Neural progenitor cell (in vitro differentiated cells): ENCODE results near the gene GAGE13. TPM values are rescaled to one million over a fixed set of nuclear protein-coding genes. Genes with fewer than 3 reads are reported as not detected.
"Not testable (repeated sequence)": the region's sequence is repeated elsewhere in the genome, so short reads cannot be mapped to it uniquely, and the experiment has no call there.

Experiments
- DNase-seq: peaks from one replicate; pipeline ENCODE4 v3.0.0-alpha.2; 2016; ENCODE audit warnings: low spot score
- H2AFZ ChIP-seq: fragments of 200-600 bp; sonication (generic); replicated peaks from 2 replicates; pipeline ENCODE4 v1.6.1; 2016; ENCODE audit warnings: antibody characterized with exemption
- H3F3A ChIP-seq: fragments of 200-600 bp; sonication (generic); 2 replicates; pipeline ENCODE4 v1.6.1; 2016; ENCODE audit warnings: antibody characterized with exemption, low read depth
- H3K27ac ChIP-seq: fragments of 200-600 bp; sonication (generic); 2 replicates; pipeline ENCODE4 v1.5.1; 2016; ENCODE audit warnings: mild to moderate bottlenecking
- H3K27me3 ChIP-seq: fragments of 200-600 bp; sonication (generic); 2 replicates; pipeline ENCODE4 v1.6.1; 2016; ENCODE audit warnings: mild to moderate bottlenecking, moderate library complexity
- H3K36me3 ChIP-seq: fragments of 200-600 bp; sonication (generic); 2 replicates; pipeline ENCODE4 v1.5.1; 2016
- H3K4me1 ChIP-seq: fragments of 200-600 bp; sonication (generic); 2 replicates; pipeline ENCODE4 v1.6.1; 2016; ENCODE audit warnings: mixed run types
- H3K4me2 ChIP-seq: fragments of 200-600 bp; sonication (generic); 2 replicates; pipeline ENCODE4 v1.6.1; 2016
- H3K4me3 ChIP-seq: fragments of 200-600 bp; sonication (generic); 2 replicates; pipeline ENCODE4 v1.5.1; 2016
- H3K79me2 ChIP-seq: fragments of 200-600 bp; sonication (generic); 2 replicates; pipeline ENCODE4 v1.6.1; 2016; ENCODE audit warnings: low read depth
- H3K9ac ChIP-seq: fragments of 200-600 bp; sonication (generic); 2 replicates; pipeline ENCODE4 v1.6.1; 2016
- H3K9me3 ChIP-seq: fragments of 200-600 bp; sonication (generic); 2 replicates; pipeline ENCODE4 v1.5.1; 2016; ENCODE audit warnings: low read depth
- H4K20me1 ChIP-seq: fragments of 200-600 bp; sonication (generic); 2 replicates; pipeline ENCODE4 v1.6.1; 2016; ENCODE audit warnings: low read depth
- H3K27ac Mint-ChIP-seq: 3 replicates; pipeline ENCODE4 v1.8.0; 2021; ENCODE audit warnings: mixed read lengths
- H3K27me3 Mint-ChIP-seq: 2 replicates; pipeline ENCODE4 v1.8.0; 2022; ENCODE audit warnings: low read depth, mild to moderate bottlenecking, inconsistent platforms, moderate library complexity, mixed read lengths; ENCODE audit not compliant: insufficient read depth
- H3K36me3 Mint-ChIP-seq: 3 replicates; pipeline ENCODE4 v1.8.0; 2021; ENCODE audit warnings: mixed read lengths
- H3K4me1 Mint-ChIP-seq: 3 replicates; pipeline ENCODE4 v1.8.0; 2021; ENCODE audit warnings: mixed read lengths
- H3K4me3 Mint-ChIP-seq: 3 replicates; pipeline ENCODE4 v1.8.0; 2021; ENCODE audit warnings: mild to moderate bottlenecking, moderate library complexity, mixed read lengths
- H3K9me3 Mint-ChIP-seq: 3 replicates; pipeline ENCODE4 v1.8.0; 2020; ENCODE audit warnings: mixed read lengths
- EZH2 ChIP-seq: fragments of 200-600 bp; sonication (generic); IDR thresholded peaks from 2 replicates; pipeline ENCODE4 v1.6.1; 2017; ENCODE audit warnings: antibody characterized with exemption, mild to moderate bottlenecking, moderate library complexity
- EZH2phosphoT487 ChIP-seq: fragments of 200-600 bp; sonication (generic); IDR thresholded peaks from 2 replicates; pipeline ENCODE4 v1.6.1; 2017; ENCODE audit warnings: antibody characterized with exemption
- total RNA-seq: library from RNA; depleted of rRNA; stranded (reverse); fragments of >200 nt; gene quantifications from 2 replicates; pipeline ENCODE4 v1.2.3, GENCODE V29; 2015; ENCODE audit warnings: low replicate concordance
- TF ChIP-seq, protein P1 (sequence below): fragments of 200-600 bp; sonication (generic); IDR thresholded peaks from 2 replicates; pipeline ENCODE4 v1.5.1; 2017; ENCODE audit warnings: antibody characterized with exemption, mild to moderate bottlenecking

GAGE13 gene
- total RNA-seq, 1 donor from 2014 or later: not detected

DNA sequence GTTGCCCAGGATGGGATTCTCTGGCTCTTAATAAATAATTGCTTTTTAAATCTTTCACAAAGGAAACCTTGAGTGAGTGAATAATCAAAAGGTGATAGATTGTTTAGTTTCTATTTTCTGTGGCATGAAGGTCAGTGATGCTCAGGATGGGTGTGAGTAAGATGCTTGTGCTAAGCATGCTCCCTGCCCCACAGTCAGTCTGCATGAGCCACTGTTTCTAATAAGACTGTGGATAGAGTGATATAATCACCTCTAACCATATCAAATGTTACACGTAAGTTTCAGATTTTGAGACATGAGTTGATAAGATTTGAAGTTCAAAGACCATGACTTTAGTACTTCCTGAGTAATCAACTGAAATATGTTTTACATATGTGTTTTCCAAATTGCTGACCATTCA is 30.7 kb upstream of the GAGE13 start:
- Mint-ChIP-seq H3K4me1 (no peaks in the 10 kb centered on the region), H3K9me3 (peaks cover 12% of the 10 kb centered on the region), H3K36me3 (no peaks in the 10 kb centered on the region), H3K4me3 (no peak overlapping the region), H3K27ac (no peak overlapping the region), H3K27me3 (peaks cover 5% of the 10 kb centered on the region)
- no peaks in the 10 kb centered on the region for H4K20me1 ChIP-seq
- H3K79me2 ChIP-seq: no peaks in the 10 kb centered on the region
- H3K4me1 ChIP-seq: no peaks in the 10 kb centered on the region
- H3K9ac ChIP-seq: no peak overlapping the region
- H2AFZ ChIP-seq: no peak overlapping the region
- no peaks in the 10 kb centered on the region for H3K36me3 ChIP-seq
- no peaks in the 10 kb centered on the region for H3K9me3 ChIP-seq
- no peak for TF ChIP-seq EZH2phosphoT487
- no peak for TF ChIP-seq EZH2
- TF ChIP-seq, protein P1, sequence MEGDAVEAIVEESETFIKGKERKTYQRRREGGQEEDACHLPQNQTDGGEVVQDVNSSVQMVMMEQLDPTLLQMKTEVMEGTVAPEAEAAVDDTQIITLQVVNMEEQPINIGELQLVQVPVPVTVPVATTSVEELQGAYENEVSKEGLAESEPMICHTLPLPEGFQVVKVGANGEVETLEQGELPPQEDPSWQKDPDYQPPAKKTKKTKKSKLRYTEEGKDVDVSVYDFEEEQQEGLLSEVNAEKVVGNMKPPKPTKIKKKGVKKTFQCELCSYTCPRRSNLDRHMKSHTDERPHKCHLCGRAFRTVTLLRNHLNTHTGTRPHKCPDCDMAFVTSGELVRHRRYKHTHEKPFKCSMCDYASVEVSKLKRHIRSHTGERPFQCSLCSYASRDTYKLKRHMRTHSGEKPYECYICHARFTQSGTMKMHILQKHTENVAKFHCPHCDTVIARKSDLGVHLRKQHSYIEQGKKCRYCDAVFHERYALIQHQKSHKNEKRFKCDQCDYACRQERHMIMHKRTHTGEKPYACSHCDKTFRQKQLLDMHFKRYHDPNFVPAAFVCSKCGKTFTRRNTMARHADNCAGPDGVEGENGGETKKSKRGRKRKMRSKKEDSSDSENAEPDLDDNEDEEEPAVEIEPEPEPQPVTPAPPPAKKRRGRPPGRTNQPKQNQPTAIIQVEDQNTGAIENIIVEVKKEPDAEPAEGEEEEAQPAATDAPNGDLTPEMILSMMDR: no peak
- H3K27me3 ChIP-seq: no peaks in the 10 kb centered on the region
- no peak for DNase-seq
- no peak overlapping the region for H3K4me2 ChIP-seq
- no peak overlapping the region for H3K4me3 ChIP-seq
- H3K27ac ChIP-seq: no peak overlapping the region
- no peaks in the 10 kb centered on the region for H3F3A ChIP-seq

DNA sequence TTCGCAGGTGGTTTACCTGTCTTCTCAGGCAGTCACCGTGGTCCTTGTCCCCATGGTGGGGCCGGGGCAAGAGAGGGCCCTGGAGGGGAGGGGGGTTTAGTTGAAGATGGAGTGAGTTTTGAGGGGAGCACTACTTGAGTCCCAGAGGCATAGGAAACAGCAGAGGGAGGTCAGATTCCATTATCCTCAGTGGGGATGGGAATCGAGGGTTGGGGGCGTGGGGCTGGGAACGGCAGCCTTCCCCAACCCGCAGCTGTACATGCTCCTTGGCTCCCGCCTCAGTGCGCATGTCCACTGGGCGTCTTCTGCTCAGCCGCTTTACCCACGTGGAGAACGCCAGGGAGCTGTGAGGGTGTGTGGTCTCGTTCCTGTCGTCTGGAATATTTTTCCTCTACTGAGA is 28.0 kb upstream of the GAGE13 start, which contains the start of gene GAGE10:
Gene GAGE10 (plus strand): TSS at position 301 of the 400 bp plus-strand sequence. CDS start 1,214 bp downstream, outside the sequence.
- Histone ChIP-seq H3K27ac (no peak within 1 kb of the TSS), H3F3A (no peaks in the 10 kb centered on the region), H3K4me2 (no peak within 1 kb of the TSS), H3K4me3 (no peak within 1 kb of the TSS), H3K27me3 (no peaks in the 10 kb centered on the region), H2AFZ (no peak within 1 kb of the TSS), H3K79me2 (no peaks in the 10 kb centered on the region), H3K9me3 (no peaks in the 10 kb centered on the region), H4K20me1 (no peaks in the 10 kb centered on the region), H3K4me1 (no peaks in the 10 kb centered on the region), H3K9ac (no peak within 1 kb of the TSS), H3K36me3 (no peaks in the 10 kb centered on the region)
- H3K9me3 Mint-ChIP-seq: peaks cover 9% of the 10 kb centered on the region
- no peak within 1 kb of the TSS for H3K4me3 Mint-ChIP-seq
- no peaks in the 10 kb centered on the region for H3K36me3 Mint-ChIP-seq
- no peaks in the 10 kb centered on the region for H3K4me1 Mint-ChIP-seq
- peaks cover 5% of the 10 kb centered on the region for H3K27me3 Mint-ChIP-seq
- no peak within 1 kb of the TSS for H3K27ac Mint-ChIP-seq
- DNase-seq: no peak
- TF ChIP-seq, protein P1: no peak
- TF ChIP-seq EZH2 (no peak), EZH2phosphoT487 (no peak)

DNA sequence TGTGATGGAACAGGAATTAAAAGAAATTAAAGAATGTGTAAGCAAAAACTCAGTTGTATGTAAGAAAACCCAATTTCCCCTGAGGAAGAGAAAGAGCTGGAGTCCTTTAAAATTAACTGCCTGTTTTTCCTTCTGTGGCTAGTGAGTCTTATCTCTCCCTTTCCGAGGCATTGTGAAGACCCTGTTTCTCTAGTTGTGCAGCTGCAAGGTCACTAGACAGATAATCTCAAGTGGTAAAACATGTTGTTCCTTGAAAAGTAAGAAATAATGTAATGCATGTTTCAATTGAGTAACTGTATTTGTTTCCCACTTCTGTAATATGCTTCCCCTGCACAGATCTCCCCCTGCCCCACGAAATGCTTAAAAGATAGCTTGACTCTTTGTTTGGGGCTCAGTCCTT is 23.6 kb upstream of the GAGE13 start:
- peaks cover 22% of the 10 kb centered on the region for H3K4me1 Mint-ChIP-seq
- H3K4me3 ChIP-seq, DNase-seq, H2AFZ ChIP-seq, H3F3A ChIP-seq, H3K36me3 ChIP-seq, H3K36me3 Mint-ChIP-seq, H4K20me1 ChIP-seq, H3K4me3 Mint-ChIP-seq, H3K9me3 ChIP-seq, H3K9me3 Mint-ChIP-seq, H3K4me1 ChIP-seq, H3K27ac Mint-ChIP-seq, H3K4me2 ChIP-seq, H3K79me2 ChIP-seq, H3K27me3 ChIP-seq, H3K27me3 Mint-ChIP-seq, H3K9ac ChIP-seq, H3K27ac ChIP-seq: not testable (repeated sequence)

DNA sequence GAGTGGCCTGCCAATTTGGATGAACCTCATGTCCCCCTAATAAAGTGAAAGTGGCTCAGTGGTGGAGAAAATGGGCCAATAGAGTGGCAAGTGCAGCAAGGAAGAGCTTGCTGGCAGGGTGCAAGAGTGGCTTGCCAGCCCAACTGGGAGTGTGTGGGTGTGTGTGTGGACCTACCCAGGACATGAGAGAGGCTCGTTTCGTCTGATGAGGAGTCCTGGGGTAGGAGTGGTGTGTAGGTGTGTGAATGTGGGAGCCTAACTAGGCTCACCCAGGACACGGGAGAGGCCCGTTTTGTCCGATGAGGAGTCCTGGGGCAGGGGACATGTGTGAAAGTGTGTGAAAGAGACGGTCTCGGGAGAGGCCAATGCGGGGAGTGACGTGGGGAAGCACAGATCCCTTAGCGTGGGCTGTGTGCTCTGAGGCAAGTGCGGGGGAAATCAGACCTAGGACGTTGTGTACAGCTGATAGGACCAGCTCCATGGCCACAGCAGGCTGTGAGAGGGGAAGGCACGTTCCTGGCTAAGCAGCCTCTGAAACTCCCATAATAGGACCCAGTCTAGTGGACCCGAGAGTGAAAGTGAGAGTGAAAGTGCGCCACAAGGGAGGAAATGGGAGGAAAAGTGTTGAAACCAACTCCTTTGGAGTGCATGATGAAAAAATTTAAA is 22.6 kb upstream of the GAGE13 start:
- Histone ChIP-seq H3K4me2 (no peak overlapping the region), H3K27me3 (no peaks in the 10 kb centered on the region), H3F3A (no peaks in the 10 kb centered on the region), H3K4me1 (peaks cover 6% of the 10 kb centered on the region), H3K79me2 (no peaks in the 10 kb centered on the region), H3K9me3 (no peaks in the 10 kb centered on the region), H2AFZ (no peak overlapping the region), H3K36me3 (no peaks in the 10 kb centered on the region), H3K27ac (no peak overlapping the region), H4K20me1 (no peaks in the 10 kb centered on the region), H3K9ac (no peak overlapping the region), H3K4me3 (no peak overlapping the region)
- Mint-ChIP-seq H3K4me1 (peaks cover 22% of the 10 kb centered on the region), H3K9me3 (no peaks in the 10 kb centered on the region), H3K4me3 (no peak overlapping the region), H3K27ac (peak overlapping the region; percentile 70), H3K36me3 (no peaks in the 10 kb centered on the region), H3K27me3 (no peaks in the 10 kb centered on the region)
- TF ChIP-seq EZH2phosphoT487 (no peak), EZH2 (no peak)
- TF ChIP-seq, protein P1: no peak
- no peak for DNase-seq
